ENCODE data around the gene CACNA1E.

DNA sequence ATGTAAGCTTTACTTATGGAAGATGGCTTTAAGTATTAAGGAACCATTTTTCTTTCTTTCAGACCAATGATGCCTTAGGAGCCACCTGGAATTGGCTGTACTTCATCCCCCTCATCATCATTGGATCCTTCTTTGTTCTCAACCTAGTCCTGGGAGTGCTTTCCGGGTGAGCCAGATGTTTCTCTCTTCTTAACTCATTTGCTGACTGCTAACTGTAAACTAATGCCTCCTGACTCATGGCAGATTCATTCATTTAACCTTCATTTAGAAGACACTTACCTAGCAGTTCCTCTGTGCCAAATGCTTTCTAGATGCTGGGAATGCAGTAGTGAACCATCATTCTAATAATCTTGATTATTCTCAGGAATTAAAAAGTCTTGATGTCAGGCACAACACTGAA, 168.0 kb downstream of the CACNA1E start:
- TF ChIP-seq, protein P1, sequence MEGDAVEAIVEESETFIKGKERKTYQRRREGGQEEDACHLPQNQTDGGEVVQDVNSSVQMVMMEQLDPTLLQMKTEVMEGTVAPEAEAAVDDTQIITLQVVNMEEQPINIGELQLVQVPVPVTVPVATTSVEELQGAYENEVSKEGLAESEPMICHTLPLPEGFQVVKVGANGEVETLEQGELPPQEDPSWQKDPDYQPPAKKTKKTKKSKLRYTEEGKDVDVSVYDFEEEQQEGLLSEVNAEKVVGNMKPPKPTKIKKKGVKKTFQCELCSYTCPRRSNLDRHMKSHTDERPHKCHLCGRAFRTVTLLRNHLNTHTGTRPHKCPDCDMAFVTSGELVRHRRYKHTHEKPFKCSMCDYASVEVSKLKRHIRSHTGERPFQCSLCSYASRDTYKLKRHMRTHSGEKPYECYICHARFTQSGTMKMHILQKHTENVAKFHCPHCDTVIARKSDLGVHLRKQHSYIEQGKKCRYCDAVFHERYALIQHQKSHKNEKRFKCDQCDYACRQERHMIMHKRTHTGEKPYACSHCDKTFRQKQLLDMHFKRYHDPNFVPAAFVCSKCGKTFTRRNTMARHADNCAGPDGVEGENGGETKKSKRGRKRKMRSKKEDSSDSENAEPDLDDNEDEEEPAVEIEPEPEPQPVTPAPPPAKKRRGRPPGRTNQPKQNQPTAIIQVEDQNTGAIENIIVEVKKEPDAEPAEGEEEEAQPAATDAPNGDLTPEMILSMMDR (IDR thresholded peaks at IDR 0.05), result no peak
- TF ChIP-seq POLR2A (IDR thresholded peaks at IDR 0.05), result no peak
